ENCODE data around the gene COL18A1. TPM values are rescaled to one million over a fixed set of nuclear protein-coding genes. Genes with fewer than 3 reads are reported as not detected.

Gene COL18A1
- total RNA-seq, 1 experiment from 2014 or later = 3.4 TPM

DNA sequence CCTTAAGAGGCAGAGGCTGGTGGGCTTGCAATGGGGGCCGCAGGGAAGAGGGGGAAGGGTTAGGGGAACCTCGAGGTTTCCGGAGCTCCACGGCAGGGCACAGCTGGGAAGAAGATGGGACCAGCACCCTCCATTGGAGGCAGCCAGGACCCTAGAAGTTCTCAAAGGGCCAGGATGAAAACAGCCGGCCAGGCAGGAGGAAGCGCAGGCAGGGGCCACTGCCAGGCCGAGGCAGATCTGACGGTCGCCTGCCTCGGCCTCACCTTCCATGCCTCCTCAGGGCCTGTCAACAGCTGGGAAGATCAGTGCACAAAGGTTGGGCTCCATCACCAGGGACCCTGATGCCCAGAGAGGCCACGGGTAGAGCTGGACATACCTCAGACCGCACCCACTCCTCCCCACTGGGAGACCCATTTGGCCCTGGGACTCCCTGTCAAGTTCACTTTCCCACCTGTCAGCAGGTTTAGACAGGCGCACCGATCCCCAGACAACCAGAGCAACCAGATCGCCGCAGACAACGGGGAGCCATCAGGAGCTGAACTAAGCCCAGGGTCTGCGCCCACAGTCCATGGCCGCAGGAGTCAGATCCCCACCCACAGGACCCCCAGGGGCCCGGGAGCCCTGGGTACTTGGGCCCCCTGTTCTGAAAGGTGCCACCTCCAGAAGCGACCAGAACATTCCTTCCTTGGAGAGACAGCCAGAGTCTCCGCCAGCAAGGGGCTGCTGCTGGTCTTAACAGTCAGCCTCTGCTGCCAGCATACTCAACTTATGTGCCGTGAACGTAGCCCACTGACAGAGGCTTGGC is 135.0 kb downstream of the COL18A1 start:
- POLR2A ChIA-PET = no interaction called here
- Mint-ChIP-seq H3K27me3 (ENCODE audit: insufficient read depth, unreplicated experiment) (no peaks in the 10 kb centered on the region), H3K4me1 (ENCODE audit: insufficient read depth, unreplicated experiment) (peaks cover 5% of the 10 kb centered on the region), H3K9me3 (ENCODE audit: unreplicated experiment) (no peaks in the 10 kb centered on the region), H3K27ac (ENCODE audit: low read depth, unreplicated experiment) (peak overlapping the region; percentile 12), H3K4me3 (ENCODE audit: unreplicated experiment) (peak overlapping the region; percentile 72), H3K36me3 (ENCODE audit: insufficient read depth, unreplicated experiment) (no peaks in the 10 kb centered on the region)
- BruUV-seq (replicated peaks) = no TSS peak
- CTCF ChIA-PET = interaction anchor here (0.5 to 0.6 kb wide), 2 partner anchors 52 to 414 kb away, joined by 3 read pairs; no protein-coding TSS in a partner anchor
- intact Hi-C loops (cut with micrococcal nuclease) = no loop called here
- TF ChIP-seq, protein P1, sequence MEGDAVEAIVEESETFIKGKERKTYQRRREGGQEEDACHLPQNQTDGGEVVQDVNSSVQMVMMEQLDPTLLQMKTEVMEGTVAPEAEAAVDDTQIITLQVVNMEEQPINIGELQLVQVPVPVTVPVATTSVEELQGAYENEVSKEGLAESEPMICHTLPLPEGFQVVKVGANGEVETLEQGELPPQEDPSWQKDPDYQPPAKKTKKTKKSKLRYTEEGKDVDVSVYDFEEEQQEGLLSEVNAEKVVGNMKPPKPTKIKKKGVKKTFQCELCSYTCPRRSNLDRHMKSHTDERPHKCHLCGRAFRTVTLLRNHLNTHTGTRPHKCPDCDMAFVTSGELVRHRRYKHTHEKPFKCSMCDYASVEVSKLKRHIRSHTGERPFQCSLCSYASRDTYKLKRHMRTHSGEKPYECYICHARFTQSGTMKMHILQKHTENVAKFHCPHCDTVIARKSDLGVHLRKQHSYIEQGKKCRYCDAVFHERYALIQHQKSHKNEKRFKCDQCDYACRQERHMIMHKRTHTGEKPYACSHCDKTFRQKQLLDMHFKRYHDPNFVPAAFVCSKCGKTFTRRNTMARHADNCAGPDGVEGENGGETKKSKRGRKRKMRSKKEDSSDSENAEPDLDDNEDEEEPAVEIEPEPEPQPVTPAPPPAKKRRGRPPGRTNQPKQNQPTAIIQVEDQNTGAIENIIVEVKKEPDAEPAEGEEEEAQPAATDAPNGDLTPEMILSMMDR (IDR thresholded peaks at IDR 0.05; ENCODE audit: unreplicated experiment) = no peak
- DNase-seq (ENCODE audit: unreplicated experiment) = no peak

DNA sequence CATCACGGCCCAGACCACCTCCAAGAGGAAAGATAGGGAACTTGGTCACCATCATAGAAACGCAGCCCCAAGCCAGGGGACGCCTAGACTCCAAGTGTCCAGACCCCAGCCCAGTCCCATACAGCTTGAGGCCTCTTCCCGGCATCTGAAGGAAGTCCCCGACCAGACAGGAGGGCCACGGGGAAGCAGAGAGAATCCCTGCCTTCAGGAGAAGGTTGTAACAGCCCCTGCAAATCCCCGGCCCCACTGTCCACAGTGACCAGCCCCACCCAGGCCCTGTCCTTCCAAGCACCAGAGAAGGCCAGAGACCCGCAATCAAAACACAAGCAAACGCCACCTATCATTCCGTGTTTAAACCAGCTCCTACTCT is 135.6 kb downstream of the COL18A1 start:
- H3K27me3 Mint-ChIP-seq (ENCODE audit: insufficient read depth, unreplicated experiment) = no peaks in the 10 kb centered on the region
- no peaks in the 10 kb centered on the region for H3K9me3 Mint-ChIP-seq (ENCODE audit: unreplicated experiment)
- no peaks in the 10 kb centered on the region for H3K36me3 Mint-ChIP-seq (ENCODE audit: insufficient read depth, unreplicated experiment)
- intact Hi-C loops (cut with micrococcal nuclease) = no loop called here
- peaks cover 5% of the 10 kb centered on the region for H3K4me1 Mint-ChIP-seq (ENCODE audit: insufficient read depth, unreplicated experiment)
- ChIA-PET POLR2A (no interaction called here), CTCF (no interaction called here)
- H3K27ac Mint-ChIP-seq (ENCODE audit: low read depth, unreplicated experiment) = no peak overlapping the region
- TF ChIP-seq, protein P1 (IDR thresholded peaks at IDR 0.05; ENCODE audit: unreplicated experiment) = no peak
- BruUV-seq (replicated peaks) = no TSS peak
- H3K4me3 Mint-ChIP-seq (ENCODE audit: unreplicated experiment) = peak overlapping the region; percentile 72
- DNase-seq (ENCODE audit: unreplicated experiment) = no peak

DNA sequence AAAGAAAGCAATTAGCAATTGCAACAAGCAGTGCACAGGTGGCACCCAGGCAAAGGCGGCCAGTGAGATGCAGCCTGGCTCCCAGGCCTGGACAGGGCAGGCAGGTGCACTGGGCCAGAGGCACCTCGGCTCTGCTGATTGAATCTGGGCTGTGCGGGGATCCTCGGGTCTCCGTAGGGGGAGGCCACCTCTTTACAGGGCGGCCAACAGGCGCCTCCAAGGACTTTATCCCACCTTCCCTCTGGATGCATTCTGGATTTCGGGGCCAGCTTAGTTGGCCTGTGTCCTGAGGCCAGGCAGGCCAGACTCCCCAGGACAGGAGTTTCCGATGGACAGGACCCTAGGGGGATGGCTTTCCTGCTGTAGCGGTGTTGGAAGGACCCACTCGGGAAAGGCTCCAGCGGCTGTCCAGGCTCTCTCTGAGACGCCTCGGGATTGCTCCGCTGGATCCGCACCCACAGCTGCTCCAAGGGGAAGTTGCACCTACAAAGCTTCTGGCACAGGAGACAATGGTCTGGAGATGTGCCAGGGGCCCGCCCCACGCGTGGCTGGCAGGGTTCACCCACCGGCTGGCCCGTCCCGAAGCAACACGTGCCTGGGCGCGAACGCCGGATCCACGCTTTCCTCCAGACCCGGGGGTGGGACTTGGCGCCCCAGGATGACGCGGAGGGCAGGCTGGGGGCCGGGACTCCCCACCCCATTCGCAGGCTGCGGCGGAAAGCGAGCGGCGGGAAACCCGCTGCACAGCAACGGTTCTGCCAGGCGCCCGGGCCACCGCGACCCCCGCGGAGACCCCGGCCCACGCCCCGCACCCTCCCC is 136.5 kb downstream of the COL18A1 start:
- H3K4me3 Mint-ChIP-seq (ENCODE audit: unreplicated experiment) = peak overlapping the region; percentile 72
- H3K4me1 Mint-ChIP-seq (ENCODE audit: insufficient read depth, unreplicated experiment) = peaks cover 5% of the 10 kb centered on the region
- no peaks in the 10 kb centered on the region for H3K9me3 Mint-ChIP-seq (ENCODE audit: unreplicated experiment)
- H3K27me3 Mint-ChIP-seq (ENCODE audit: insufficient read depth, unreplicated experiment) = no peaks in the 10 kb centered on the region
- H3K27ac Mint-ChIP-seq (ENCODE audit: low read depth, unreplicated experiment) = no peak overlapping the region
- peak; percentile 72 for DNase-seq (ENCODE audit: unreplicated experiment)
- TF ChIP-seq, protein P1 (IDR thresholded peaks at IDR 0.05; ENCODE audit: unreplicated experiment) = no peak
- POLR2A ChIA-PET = interaction anchor here (0.7 to 1.0 kb wide), 2 partner anchors 70 to 260 kb away, joined by 3 to 4 read pairs; no protein-coding TSS in a partner anchor
- H3K36me3 Mint-ChIP-seq (ENCODE audit: insufficient read depth, unreplicated experiment) = no peaks in the 10 kb centered on the region
- CTCF ChIA-PET = interaction anchor here (0.6 kb wide), 1 partner anchor 384 kb away, joined by 3 read pairs; no protein-coding TSS in a partner anchor
- intact Hi-C loops (cut with micrococcal nuclease) = no loop called here
- BruUV-seq (replicated peaks) = TSS peak; percentile 66

DNA sequence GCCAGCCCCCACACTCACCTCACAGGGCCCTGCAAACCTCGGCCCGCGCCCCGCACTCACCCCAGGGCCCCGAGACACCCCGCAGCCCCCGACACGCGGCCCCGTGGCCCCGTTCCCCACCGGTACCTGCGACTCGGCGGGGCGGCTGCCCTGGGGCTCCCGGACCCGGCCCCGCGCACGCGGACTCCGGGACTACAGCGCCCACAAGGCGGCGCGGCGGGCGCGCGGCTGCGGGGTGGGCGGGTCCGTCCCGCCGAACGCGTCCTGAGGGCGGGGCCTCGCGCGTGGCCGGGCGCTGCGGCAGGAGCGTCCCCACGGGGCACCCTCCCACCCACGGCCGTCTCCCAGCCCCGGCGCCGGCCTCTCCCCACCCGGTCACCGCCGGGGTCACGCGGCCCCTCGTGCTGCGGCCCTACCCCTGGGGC is 137.3 kb downstream of the COL18A1 start, which contains the start of gene SLC19A1:
TSS of gene SLC19A1 (minus strand) at position 199 of the 425 bp plus-strand sequence. CDS start 4,481 bp downstream, outside the sequence.
- BruUV-seq (replicated peaks) = no TSS peak
- peaks cover 5% of the 10 kb centered on the region for H3K4me1 Mint-ChIP-seq (ENCODE audit: insufficient read depth, unreplicated experiment)
- peak; percentile 54 for DNase-seq (ENCODE audit: unreplicated experiment)
- intact Hi-C loops (cut with micrococcal nuclease) = no loop called here
- TF ChIP-seq, protein P1 (IDR thresholded peaks at IDR 0.05; ENCODE audit: unreplicated experiment) = peak; percentile 25
- POLR2A ChIA-PET = no interaction called here
- CTCF ChIA-PET = no interaction called here
- H3K27ac Mint-ChIP-seq (ENCODE audit: low read depth, unreplicated experiment) = no peak within 1 kb of the TSS
- no peaks in the 10 kb centered on the region for H3K27me3 Mint-ChIP-seq (ENCODE audit: insufficient read depth, unreplicated experiment)
- peak within 1 kb of the TSS; percentile 72 for H3K4me3 Mint-ChIP-seq (ENCODE audit: unreplicated experiment)
- H3K36me3 Mint-ChIP-seq (ENCODE audit: insufficient read depth, unreplicated experiment) = no peaks in the 10 kb centered on the region
- H3K9me3 Mint-ChIP-seq (ENCODE audit: unreplicated experiment) = no peaks in the 10 kb centered on the region

Measured in MCF 10A (cell line).